Subcutaneous abdominal adipose tissue (tissue), 5 donors: ENCODE results near the gene IQGAP1.

Source experiments
- H3K27ac ChIP-seq: one replicate; pipeline ENCODE4 v1.7.0; 2013; ENCODE audit warnings: low read depth, mild to moderate bottlenecking, inconsistent platforms, low read length, moderate library complexity
- H3K27me3 ChIP-seq, 5 donors: one replicate each; pipeline ENCODE4 v1.7.0; 2013; ENCODE audit warnings: low read length in 5 of 5, inconsistent platforms in 1 of 5; ENCODE audit not compliant: control insufficient read depth in 5 of 5, insufficient read depth in 4 of 5
- H3K36me3 ChIP-seq, 5 donors: one replicate each; pipeline ENCODE4 v1.7.0; 2013; ENCODE audit warnings: low read length in 5 of 5; ENCODE audit not compliant: control insufficient read depth in 5 of 5, insufficient read depth in 5 of 5
- H3K4me1 ChIP-seq, 5 donors: one replicate each; pipeline ENCODE4 v1.7.0; 2013; ENCODE audit warnings: low read length in 5 of 5, mild to moderate bottlenecking in 3 of 5, moderate library complexity in 1 of 5; ENCODE audit not compliant: control insufficient read depth in 5 of 5, insufficient read depth in 5 of 5
- H3K4me3 ChIP-seq, 5 donors: one replicate each; pipeline ENCODE4 v1.7.0; 2013; ENCODE audit warnings: low read length in 5 of 5, low read depth in 1 of 5
- H3K9ac ChIP-seq, 5 donors: one replicate each; pipeline ENCODE4 v1.7.0; 2013; ENCODE audit warnings: low read length in 5 of 5, mild to moderate bottlenecking in 4 of 5, moderate library complexity in 3 of 5
- H3K9me3 ChIP-seq, 5 donors: one replicate each; pipeline ENCODE4 v1.7.0; 2013; ENCODE audit warnings: low read length in 5 of 5; ENCODE audit not compliant: control insufficient read depth in 5 of 5
- donor health status: healthy.
- donor health status: healthy.
- donor health status: healthy.
- donor health status: healthy.
- donor health status: healthy.

Gene IQGAP1

GRCh38 chr15:90535254-90535653 is 147.2 kb downstream of the IQGAP1 start:
- Histone ChIP-seq H3K4me1 (peaks cover 6 to 52% (median 39%) of the 10 kb centered on the region in 5 donors), H3K36me3 (peaks cover 0 to 5% (median 4%) of the 10 kb centered on the region in 5 donors), H3K27ac (peak overlapping the region; percentile 18), H3K9ac (no peak overlapping the region), H3K27me3 (no peaks in the 10 kb centered on the region), H3K9me3 (no peaks in the 10 kb centered on the region), H3K4me3 (no peak overlapping the region)

- H3K36me3 ChIP-seq, result peaks cover 0 to 19% (median 8%) of the 10 kb centered on the region in 5 donors
- H3K9ac ChIP-seq, result no peak overlapping the region
- no peak overlapping the region for H3K27ac ChIP-seq
- peaks cover 6 to 25% (median 22%) of the 10 kb centered on the region in 5 donors for H3K4me1 ChIP-seq
- H3K4me3 ChIP-seq, result no peak overlapping the region
- H3K27me3 ChIP-seq, result no peaks in the 10 kb centered on the region
- no peaks in the 10 kb centered on the region for H3K9me3 ChIP-seq
Observed at GRCh38 chr15:90539789-90540188, 151.7 kb downstream of the IQGAP1 start.

- H3K4me1 ChIP-seq, result peaks cover 6 to 17% (median 14%) of the 10 kb centered on the region in 5 donors
- H3K9me3 ChIP-seq, result no peaks in the 10 kb centered on the region
- no peaks in the 10 kb centered on the region for H3K27me3 ChIP-seq
- H3K27ac ChIP-seq, result no peak overlapping the region
- H3K4me3 ChIP-seq, result no peak overlapping the region
- H3K9ac ChIP-seq, result no peak overlapping the region
- peaks cover 0 to 19% (median 8%) of the 10 kb centered on the region in 5 donors for H3K36me3 ChIP-seq
Observed at GRCh38 chr15:90540768-90541167, 152.7 kb downstream of the IQGAP1 start.

- H3K27me3 ChIP-seq, result no peaks in the 10 kb centered on the region
- H3K9ac ChIP-seq, result no peak overlapping the region
- no peaks in the 10 kb centered on the region for H3K4me1 ChIP-seq
- H3K27ac ChIP-seq, result no peak overlapping the region
- H3K4me3 ChIP-seq, result no peak overlapping the region
- H3K9me3 ChIP-seq, result no peaks in the 10 kb centered on the region
- peaks cover 0 to 16% (median 3%) of the 10 kb centered on the region in 5 donors for H3K36me3 ChIP-seq
Observed at GRCh38 chr15:90545095-90545494, 157.1 kb downstream of the IQGAP1 start.

GRCh38 chr15:90547540-90547939 is 159.5 kb downstream of the IQGAP1 start:
- Histone ChIP-seq H3K36me3 (peaks cover 0 to 18% (median 3%) of the 10 kb centered on the region in 5 donors), H3K27ac (no peak overlapping the region), H3K4me3 (no peak overlapping the region), H3K27me3 (no peaks in the 10 kb centered on the region), H3K9me3 (no peaks in the 10 kb centered on the region), H3K9ac (no peak overlapping the region), H3K4me1 (peaks cover 3 to 12% (median 3%) of the 10 kb centered on the region in 5 donors)

GRCh38 chr15:90550919-90551318 is 162.9 kb downstream of the IQGAP1 start:
- Histone ChIP-seq H3K4me3 (no peak overlapping the region), H3K9me3 (no peaks in the 10 kb centered on the region), H3K9ac (no peak overlapping the region), H3K36me3 (peaks cover 0 to 13% (median 3%) of the 10 kb centered on the region in 5 donors), H3K27ac (no peak overlapping the region), H3K27me3 (no peaks in the 10 kb centered on the region), H3K4me1 (peaks cover 11 to 21% (median 16%) of the 10 kb centered on the region in 5 donors)
